Breast epithelium (tissue), 3 donors: Measurements from ENCODE around the gene TMPRSS13.

Experiments used
- CTCF ChIP-seq, 3 donors: fragments of 450-650 bp; IDR thresholded peaks; one replicate each; pipeline ENCODE4 v1.5.1; 2016 to 2017; ENCODE audit warnings: antibody characterized with exemption in 3 of 3, mild to moderate bottlenecking in 3 of 3, moderate library complexity in 3 of 3
- POLR2A ChIP-seq: fragments of 450-650 bp; IDR thresholded peaks from one replicate; pipeline ENCODE4 v1.6.1; 2016; ENCODE audit warnings: antibody characterized with exemption, mild to moderate bottlenecking, moderate library complexity
- POLR2AphosphoS5 ChIP-seq, 3 donors: sonication (generic); formaldehyde crosslinking; IDR thresholded peaks; one replicate each; pipeline ENCODE4 v1.6.1; 2017; ENCODE audit warnings: antibody characterized with exemption in 3 of 3

- TF ChIP-seq POLR2A (no peak), CTCF (IDR thresholded peaks at IDR 0.05) (no peak), POLR2AphosphoS5 (IDR thresholded peaks at IDR 0.05) (no peak)
Observed at GRCh38 chr11:117859488-117860112, 69.6 kb downstream of the TMPRSS13 start.
